NK-92 treated with Interleukin-12 subunit alpha and Interleukin-12 subunit beta, amount 100 ng/mL, for 24 hours (cell line): ENCODE data around the gene APEH.
"Not testable (repeated sequence)": the region's sequence is repeated elsewhere in the genome, so short reads cannot be mapped to it uniquely, and the experiment has no call there.

ENCODE experiments used
- DNase-seq: peaks from one replicate; lab custom pipeline; 2025; lab: John Stamatoyannopoulos, UW

Gene APEH

DNA sequence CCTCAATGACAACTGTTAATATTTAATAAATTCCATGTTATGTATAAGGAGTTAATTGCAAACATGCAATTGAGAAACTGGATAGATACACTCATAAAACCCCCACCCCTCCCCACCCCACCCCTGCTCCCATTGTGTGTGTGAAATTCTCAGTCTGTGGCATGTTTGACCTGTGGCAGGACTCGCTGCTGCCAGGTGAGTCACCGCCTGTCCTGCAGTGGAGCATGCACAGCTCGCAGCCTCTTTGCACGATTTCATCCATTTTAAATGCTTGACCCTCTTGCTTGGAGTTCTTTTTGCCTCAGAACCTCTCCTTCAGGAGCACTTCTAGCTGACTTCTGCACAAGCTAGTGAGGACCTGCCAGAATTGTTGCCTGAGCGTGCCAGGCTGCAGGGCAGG, 5.3 kb upstream of the APEH start:
- no peak for DNase-seq

DNA sequence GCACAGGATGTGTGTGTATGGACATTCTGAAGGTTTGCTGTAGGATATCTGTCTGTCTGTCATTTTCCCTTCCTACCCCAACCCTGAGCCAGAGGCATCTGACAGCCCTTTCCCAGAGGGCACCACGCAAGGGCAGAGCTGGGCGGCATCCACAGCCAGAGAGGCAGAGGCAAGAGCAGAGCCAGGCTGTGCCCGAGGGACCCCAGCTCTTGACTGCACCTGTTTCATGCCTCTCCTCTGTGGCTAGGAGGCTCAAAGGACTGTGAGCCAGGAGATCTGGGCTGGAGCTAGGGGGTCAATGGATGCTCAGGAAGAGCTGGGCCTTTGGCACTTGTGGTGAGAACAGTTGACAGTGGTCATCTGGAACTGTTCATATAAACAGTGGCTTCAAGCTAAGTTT, 4.8 kb upstream of the APEH start:
- no peak for DNase-seq

DNA sequence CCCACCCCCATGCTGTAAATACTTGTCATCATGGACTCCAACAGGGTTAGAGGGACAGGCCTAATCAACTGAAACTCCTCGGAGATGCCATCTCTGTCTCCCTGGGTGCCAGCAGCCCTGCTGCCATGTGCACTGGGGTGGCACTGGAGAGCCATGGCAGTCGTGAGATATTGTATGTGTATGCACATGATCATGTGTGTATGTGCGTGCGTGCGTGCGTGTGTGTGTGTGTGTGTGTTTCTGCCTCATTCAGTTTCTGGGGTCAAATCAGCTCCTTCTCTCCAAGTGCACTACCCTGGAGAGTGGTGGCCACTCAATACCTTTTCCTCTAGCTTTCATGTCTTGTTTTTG, 3.2 kb upstream of the APEH start:
- DNase-seq: no peak

DNA sequence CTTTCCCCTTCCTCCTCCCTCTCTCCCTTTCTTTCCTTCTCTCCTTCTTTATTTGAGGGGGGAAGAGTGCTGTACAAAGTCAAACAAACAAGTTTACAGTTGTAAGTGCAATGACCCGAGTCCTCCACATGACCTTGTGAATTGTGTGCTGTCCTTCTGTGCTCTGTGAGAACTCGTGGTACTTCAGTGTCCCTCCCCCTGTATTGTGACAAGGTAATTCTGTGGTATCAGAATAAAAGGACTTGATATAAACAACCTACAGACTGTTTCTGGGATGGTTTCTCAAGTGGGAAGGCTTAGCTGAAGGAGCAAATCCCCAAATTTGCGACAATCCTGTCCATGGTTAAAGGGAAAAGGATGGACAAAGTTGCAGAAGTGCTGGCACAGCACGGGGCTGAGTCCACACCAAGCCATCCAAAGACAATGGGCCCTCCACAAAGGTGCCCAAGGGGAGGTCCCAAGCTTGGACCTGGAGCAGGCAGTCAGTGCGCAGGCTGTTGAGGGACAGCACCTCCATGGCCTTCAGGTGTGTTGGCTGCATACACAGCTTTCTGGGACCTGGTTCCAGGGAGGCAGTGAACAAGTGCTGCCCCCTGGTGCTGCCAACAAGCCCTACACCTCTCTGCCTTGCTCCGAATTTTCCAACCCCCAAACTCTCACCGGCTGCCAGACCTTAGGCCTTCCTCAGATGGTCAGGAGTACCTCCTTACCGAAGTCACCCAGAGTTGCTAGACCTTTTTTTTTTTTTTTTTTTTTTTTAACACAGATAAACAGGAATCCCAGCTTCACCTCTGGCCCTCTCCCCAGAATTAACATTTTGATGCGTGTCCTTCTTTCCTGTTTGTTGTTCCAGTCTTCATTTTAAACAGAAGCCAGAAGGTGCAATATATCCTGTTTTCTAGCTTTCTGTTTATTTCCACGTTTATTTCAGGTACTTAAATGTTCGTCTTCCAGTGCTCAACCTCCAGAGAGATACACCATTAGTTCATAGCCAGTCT, 2.6 kb upstream of the APEH start:
- no peak for DNase-seq

DNA sequence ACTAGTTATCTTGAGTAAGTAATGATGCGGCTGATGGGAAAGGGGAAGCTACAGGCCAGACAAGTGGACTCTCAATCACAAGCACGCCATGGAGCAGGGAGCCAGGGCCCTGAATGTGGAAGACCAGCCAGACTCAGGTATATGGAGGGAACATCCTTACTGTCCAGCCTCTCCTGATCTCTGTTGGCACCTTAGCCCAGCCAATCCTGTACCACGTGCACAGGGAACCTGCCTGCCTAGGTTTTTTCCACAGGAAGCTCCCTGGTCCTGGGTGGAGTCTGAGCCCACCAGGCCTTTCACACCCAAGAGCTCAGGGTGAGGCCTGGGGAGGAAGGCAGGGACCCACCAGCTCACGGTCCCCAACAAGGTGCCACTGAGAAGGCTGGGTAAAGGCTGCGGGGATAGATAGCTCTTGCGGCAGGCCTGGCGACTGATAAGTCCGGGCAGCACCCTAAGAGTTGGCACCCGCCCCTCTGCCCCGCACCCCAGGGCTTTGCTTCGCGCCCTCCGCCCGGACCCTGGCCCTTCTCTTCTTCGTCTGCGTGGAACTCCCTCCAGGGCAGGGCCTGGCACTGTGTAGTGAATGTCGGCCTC, 933 bp upstream of the APEH start:
- no peak for DNase-seq

DNA sequence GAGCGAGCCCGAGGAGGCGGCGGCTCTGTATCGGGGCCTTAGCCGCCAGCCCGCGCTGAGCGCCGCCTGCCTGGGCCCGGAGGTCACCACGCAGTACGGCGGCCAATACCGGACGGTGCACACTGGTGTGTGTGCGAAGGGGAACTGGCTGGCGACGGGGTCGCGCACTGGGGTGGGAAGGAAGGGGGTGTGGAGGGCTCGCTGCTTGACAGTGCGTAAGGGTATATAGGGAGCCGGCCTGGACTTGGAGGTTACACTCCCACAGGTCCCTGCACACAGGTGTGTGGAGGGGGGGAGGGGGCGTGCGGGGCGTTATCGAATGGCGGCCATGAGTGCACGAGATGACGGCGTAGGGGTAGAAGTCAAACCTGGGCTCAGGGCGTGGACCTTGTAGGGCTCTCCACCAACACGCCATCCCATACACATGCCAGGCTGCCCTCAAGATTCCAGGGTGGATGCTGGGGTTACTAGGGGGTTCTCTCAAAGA, 389 bp downstream of the APEH start:
- no peak for DNase-seq

DNA sequence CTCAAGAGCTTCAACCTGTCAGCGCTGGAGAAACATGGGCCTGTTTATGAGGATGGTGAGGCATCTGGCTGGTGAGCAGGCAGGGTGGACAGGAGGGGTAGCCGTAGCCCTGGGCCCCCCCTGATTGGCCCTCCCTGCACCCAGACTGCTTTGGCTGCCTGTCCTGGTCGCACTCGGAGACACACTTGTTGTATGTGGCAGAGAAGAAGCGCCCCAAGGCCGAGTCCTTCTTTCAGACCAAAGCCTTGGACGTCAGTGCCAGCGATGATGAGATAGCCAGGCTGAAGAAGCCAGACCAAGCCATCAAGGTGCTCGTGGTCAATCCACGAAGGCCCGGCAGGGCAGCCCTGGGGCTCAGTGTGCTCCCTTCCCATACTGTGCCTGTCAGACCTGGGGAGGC, 1.8 kb downstream of the APEH start:
- no peak for DNase-seq

DNA sequence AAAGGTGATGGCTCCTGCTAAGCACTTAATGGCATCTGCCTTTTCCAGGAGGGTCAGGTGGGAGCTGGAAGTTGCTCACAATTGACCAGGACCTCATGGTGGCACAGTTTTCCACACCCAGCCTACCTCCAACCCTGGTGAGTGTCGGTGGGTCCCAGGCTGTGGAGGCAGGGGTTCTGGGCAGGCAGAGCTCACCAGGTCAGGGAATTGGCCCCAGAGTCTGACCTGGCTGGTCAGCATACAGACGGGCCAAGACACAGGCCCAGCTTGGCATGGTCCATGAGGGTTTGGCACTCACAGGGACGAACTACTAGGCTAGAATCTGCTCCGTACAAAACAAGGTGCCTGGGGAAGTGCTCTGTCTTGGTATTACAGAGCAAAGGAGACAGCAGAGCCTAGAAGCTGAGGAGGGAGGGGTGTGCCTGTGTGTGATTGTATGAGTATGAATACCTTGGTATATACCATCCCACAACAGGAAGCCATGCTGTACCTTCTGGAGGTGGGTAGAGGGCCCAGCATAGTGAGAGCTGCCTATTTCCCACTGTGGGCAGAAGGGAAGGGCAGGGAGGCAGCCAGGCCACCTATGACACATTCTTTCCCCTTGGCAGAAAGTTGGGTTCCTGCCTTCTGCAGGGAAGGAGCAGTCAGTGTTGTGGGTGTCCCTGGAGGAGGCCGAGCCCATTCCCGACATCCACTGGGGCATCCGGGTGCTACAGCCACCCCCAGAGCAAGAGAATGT, 6.5 kb downstream of the APEH start:
- no peak for DNase-seq

DNA sequence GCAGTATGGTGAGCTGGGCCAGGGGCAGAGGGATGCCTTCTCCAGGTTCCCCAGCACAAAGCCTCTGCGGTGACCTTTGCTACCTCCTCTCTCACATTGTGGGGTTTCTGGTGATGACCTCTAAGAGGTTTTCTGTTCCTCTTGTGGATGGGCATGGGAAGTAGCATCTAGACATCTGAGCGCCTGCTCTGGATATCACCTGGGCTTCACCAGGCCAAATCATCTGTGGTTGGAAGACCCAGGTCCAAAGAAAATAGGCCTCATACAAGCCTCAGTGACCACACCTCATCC, 7.0 kb downstream of the APEH start:
- no peak for DNase-seq

DNA sequence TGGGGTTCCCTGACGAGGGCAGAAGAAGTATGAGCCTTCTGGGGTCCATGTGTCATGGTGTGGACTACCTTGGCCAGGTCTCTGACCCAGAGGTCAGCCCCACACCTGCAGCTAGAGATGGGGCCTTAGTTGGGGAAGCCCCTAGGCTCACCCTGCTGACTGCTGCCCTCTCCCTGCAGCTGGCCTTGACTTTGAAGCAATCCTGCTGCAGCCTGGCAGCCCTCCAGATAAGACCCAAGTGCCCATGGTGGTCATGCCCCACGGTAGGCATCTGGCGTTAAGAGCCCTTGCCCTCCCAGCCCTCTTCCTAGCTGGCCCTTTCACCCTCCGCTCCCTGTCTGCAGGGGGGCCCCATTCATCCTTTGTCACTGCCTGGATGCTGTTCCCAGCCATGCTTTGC, 7.4 kb downstream of the APEH start:
- DNase-seq: no peak

DNA sequence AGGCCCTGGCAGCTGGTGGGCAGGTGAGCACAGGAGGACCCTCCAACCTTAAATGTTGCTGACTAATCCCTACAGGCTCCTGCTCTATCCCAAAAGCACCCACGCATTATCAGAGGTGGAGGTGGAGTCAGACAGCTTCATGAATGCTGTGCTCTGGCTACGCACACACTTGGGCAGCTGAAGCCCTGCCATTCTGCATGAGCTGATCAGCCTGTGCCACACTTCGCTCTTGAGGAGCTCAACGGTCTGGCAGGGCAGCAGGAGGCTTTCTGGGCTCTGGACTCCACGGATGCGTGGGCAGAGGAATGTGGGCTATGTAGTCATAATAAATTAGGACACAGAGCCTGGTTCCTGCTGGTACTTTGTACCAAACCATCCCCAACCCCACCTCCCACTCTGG, 9.0 kb downstream of the APEH start:
- DNase-seq: no peak

DNA sequence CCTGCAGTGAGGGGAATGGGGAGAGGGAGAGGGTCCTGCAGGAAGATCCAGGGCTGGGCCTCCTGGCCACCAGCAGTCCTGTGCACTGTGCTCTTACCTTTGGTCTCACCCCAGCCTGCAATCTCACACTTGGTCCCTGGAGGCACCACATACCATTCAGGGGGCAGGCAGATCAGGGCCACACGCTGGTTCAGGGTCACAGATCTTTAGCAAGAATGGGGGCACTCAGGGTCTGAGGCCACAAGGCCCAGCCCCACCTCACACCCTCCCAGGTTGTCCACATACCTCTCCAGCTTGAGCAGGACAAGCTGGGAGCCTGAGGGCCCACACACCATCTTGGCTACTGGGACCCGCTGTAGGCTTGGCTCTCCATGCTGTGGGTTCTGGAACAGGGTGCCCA, 10.3 kb downstream of the APEH start:
- not testable (repeated sequence) for DNase-seq

DNA sequence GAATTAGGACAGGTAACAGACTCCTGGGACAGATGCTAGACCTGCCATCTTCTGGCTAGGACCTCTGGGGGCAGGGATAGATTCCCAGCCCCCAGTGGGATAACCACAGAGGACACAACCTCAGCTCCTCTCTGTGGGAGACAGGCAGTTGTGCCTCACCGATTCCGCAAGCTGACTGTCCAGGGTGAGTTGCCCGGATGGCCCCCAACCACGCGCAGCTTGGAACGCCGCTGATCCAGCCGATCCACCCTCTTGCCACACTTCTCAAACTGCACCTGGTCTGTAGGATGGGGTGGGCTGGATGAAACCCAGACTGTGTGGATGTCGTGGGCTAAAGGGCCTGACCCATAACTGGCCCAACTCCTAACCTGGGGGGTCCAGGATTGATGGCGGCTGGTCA, 11.0 kb downstream of the APEH start:
- DNase-seq: not testable (repeated sequence)

DNA sequence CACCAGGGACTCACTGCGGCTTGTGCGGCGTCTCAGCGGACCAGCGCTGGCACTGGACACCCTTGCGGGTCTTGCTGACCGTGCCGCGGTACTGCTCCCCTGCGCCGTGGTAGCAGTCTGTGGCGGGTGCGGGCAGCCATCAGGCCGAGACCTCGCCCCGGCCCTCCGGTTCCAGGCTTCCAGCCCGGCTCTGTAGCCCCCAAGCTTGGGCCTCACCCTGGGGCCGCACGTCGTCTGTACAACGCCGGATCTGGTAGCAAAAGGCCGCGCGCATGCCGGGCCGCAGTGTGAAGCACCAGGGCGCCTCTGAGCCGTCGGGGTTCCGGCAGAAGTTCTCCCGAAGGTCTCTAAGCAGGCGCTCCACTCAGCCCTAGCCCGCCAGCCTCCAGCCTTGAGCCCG, 11.7 kb downstream of the APEH start:
- not testable (repeated sequence) for DNase-seq

DNA sequence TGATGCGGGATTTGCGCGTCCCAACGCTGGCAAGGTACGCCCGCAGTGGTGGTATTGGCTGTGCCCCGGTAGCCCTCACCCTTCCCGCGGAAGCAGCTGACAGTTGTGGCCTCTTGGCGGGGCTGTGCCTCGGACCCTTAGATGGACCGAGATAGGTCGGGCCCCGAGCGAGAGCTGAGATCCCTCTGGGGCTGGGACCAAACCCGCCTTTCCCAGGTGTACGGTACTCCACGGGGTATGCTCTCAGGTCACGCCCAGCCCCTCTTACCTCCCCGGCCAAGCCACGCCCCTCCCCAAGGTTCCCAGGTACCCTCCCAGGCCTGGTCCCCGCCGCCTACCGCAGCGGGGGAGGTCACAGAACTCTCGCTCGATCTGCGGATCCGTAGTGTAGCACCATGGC, 12.2 kb downstream of the APEH start:
- DNase-seq: not testable (repeated sequence)

DNA sequence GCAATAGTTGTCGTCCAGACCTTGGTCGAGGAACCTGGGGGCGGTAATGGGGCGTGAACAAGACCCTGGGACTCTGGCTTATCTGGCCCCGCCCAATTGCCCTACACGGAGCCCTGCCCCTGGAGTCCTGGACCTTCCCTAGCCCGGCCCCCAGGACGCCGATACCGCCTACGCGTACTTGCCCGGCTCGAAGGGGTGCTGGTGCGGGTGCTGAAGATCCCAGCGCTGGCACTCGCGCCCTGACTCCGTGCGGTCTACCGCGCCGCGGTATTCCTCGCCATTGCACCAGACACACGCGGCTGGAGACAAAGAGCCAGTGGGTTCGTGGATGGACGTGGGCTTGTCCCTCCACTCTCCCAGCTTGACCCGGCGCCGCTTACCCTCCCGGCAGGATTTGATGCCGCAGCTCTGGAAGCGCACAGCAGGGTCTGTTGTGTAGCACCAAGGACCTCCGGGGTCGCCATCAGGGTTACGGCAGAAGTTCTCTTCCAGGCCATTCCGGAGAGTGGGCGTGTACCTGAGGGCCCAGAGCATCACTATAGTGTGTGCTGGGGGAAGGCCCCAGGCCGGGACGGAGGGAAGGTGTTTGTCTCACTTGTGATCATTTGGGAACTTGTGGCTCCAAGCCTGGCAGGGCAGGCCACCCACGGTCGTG, 12.7 kb downstream of the APEH start:
- DNase-seq: not testable (repeated sequence)

DNA sequence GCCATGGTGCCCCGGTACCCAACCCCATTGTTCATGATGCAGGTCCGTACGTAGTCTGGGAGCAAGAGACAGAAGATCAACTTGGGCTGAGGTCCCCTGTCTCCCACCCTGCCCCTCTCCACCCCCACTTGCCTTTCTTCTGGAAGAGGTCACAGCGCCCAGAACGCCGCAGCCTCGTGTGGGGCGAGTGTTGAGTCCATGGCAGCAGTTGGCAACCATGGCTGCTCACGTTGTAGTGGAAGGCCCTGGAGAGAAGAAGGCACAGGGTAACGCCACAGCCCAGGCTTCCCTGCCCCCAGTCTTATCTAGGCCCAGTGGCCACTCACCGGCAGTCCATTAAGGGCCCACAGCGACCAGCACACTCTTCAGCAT, 13.3 kb downstream of the APEH start:
- not testable (repeated sequence) for DNase-seq

DNA sequence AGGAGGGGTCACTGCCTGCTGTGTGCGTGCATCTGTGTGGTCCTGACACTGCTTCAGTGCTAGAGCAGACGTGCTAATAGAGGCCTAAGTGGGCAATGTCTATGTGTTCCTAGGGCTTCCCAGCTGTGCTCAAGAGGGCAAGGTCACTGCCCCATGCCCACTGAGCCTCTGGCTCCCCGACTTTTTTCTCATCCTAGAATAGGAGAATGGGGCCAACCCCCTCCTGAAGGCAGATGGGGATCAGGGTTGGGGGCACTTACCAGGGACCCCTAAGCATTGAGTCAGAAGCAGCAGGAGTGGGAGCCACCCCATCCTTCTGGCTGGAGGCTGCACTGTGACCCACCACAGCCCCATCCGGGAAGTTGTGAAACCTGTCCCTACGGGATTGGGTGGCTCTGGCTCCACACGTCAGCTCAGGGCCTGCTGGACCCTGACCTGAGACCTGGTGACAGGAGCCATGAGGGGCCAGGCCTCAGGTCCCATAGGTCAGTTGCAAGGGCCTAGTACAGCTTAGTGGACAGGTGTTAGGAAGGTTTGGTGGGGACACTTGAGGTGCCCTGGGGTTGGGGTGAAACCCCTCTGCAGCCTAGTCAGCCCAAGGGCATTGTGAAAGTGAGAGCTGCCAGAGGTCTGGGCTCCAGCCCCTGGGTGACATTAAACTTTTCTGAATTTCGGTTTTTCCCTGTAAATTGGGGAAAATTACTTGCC, 14.3 kb downstream of the APEH start:
- not testable (repeated sequence) for DNase-seq

DNA sequence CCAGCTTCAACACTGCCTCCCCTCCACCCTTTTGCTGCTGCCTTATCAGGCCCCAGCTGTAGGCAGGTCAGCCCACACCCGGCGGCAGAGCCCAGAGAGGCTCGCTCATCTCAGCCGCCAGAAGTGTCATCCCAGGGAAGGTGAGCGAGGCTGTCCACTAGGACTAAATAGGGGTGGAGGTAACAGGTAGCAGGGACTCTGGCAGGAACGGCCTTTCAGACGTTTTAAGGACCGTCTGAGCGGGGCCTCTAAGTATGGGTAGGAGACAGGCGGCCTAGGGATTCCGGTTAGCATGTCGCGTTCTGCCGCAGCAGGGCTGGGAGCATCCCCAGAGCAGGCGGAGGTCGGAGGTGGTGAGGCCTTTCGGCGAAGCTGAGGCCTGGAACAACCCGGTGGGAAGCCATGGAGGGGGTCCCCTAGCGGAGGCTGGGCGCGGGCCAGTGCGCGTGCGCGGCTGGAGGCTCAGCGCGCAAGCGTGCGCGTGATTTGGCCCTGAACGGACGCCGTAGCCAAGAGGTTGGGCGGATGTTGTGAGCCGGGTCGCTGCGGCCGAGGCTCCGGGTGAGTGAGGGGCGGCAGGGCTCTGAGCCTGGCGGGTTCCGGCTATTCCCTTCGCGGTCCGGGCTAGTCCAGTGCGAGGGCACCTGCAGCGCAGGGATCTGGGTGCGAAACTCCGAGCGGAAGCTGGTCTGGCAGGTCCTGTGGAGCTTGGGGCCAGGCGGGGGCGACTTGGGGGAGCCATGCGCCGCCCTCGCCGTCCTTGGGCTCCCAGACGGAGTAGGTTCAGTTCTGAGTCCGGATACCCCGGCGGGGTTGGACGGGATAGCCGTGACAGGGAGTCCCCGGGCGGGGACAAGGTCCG, 15.1 kb downstream of the APEH start, which contains the start of the genes MST1 and RNF123:
Gene MST1, minus strand, starts transcription at position 429 of the 862 bp plus-strand sequence. CDS start 783 bp downstream, outside the sequence.
Gene RNF123, plus strand, starts transcription at position 512 of the 862 bp plus-strand sequence. CDS start 1,609 bp downstream, outside the sequence.
- no peak for DNase-seq

DNA sequence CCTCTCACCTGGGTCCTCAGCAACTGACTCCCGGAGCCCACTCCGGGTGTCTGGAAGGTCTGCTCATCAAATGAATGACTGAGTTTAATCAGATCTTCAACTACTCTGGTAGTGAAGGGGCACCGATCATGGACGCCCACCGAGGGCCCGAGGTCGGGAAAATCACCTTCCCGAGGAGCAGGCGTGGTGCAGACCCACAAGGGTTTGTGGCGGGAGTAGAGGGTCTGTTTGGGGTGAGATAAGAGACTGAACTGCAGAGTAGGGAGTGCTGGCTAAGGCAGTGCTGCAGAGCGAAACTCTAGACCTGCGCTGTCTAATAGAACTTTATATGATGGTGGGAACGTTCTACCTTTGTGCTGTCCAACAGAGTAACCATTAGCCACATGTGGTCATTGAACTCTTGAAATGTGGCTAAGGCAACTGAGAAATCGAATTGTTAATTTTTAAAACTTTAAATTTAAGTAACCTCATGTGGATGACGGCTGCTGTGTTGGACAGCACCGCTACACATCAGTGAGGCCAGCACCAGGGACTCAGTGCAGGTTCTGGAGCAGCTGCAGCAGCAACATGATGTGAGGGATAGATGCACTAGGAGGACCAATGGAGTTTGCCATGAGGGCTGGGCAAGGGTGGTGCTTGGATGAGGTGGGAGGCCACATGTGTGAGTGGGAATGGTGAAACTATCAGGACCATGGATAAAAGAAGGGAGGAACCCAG, 15.9 kb downstream of the APEH start:
- not testable (repeated sequence) for DNase-seq
